PC-9 (cell line): ENCODE measurements around the gene SDF2L1.

Experiments
- CTCF ChIP-seq: fragments of 200-600 bp; sonication (generic); conservative IDR thresholded peaks from 2 replicates; pipeline ENCODE4 v1.6.1; 2017; ENCODE audit warnings: mixed run types, antibody characterized with exemption, mild to moderate bottlenecking, moderate library complexity
- EZH2 ChIP-seq: fragments of 200-600 bp; sonication (generic); IDR thresholded peaks from 2 replicates; pipeline ENCODE4 v1.8.0; 2017; ENCODE audit warnings: antibody characterized with exemption, low read depth

GRCh38 chr22:21598302-21598701 lies 43.8 kb upstream of the SDF2L1 start:
- no peak for TF ChIP-seq CTCF
- no peak for TF ChIP-seq EZH2
